ENCODE measurements around the gene OVOL2.
"Not testable (repeated sequence)": the region's sequence is repeated elsewhere in the genome, so short reads cannot be mapped to it uniquely, and the experiment has no call there.

OVOL2 gene

DNA sequence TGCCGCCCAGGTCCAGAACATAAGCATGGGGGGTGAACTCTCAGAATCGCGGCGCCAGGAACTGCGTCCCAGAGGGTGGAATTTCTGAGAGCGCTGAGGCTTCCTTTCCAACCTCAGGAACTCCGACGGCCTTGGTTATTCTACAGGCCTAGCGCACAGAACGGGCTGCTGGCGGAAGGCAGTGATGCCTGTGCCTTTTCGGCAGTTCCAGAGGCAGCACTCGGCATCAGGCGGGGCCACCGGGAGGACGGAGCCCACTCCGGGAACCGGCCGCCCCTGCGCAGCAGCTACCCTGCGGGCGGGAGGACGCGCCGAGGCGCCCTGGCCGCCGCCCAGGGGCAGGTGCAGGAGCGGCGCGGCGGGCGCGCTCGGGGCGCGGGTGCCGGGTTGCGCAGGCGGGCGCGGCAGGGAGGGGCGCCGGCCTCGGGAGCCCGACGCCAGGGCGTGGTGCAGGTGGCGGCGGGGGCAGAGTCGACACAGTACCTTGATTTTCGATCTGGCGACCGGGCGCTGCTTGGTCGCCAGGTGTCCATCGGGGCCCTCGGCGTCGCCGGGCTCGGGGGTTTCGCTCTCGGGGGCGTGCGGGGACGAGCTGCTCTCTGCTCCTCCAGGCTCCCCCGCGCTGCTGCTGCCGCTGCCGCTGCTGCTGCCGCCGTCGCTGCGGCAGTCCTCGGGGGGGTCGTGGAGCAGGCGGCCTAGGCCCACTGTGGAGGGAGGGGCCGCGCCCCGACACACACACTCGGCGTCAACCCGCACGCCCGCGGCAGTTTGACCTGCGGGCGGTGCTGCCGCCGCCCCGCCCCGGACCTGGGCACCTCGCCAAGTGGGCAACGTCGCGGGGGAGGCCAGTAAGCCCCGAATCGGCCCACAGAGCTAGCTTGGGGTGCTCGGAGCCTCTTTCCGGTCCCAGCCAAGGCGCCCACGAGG is 1.3 kb downstream of the OVOL2 start:
- no peak for DNase-seq

DNA sequence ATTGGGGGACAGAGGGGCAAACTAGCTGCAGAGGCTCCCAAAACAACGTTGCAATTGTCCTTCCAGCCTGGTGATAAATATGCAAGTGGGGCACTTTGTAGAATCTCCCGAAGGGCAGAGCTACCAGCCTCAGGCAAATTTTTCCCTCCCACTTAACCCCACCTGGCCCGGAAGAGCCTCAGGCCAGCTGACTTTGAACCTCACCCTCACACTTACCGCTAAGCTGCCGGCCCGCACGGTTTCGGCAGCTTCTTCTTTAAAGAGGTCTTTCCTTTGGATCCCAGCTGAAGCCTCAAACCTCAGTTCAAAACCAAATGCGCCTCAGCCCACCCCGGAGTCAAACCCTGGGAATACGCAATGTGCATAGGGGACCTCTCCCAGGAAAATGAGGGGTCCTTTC is 2.5 kb downstream of the OVOL2 start:
- DNase-seq, result no peak

DNA sequence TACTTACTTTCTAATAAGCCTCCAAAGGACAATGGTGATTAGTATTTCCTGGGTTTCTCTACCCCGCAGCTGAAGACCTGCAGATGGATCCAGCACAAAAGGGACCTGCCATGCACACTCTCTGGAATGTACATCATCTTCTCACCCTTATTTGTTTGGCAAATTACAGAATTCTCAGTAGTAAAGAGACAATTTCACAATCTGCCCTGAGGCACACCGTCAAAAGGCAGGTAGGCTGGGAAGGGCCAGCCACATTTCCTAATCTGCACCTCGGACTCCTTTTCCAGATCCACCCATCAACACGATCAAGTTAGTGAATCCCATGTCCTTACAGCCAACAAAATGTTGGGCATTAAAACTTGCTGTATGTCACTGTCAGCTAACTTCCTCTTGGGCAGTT is 4.9 kb downstream of the OVOL2 start:
- DNase-seq, result no peak

DNA sequence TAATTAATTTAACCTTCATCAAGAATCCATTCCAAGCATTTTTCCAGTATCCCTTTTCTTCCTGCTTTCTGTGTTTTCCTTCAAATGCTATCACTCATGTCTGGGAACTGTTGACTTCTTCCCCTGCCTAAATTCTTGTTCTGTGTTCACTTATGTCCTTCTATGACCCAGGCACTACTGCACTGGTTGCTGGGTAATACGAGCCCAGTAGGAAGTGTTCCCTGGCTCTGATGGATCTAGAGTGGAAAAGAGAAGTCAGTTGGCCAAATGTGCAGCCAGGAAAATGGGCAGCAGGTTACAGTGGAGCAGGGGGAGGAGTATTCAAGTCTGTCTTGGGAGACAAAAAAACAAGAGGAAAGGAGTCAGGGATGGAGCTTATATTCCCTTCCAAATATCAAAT is 7.1 kb downstream of the OVOL2 start:
- DNase-seq, result no peak

DNA sequence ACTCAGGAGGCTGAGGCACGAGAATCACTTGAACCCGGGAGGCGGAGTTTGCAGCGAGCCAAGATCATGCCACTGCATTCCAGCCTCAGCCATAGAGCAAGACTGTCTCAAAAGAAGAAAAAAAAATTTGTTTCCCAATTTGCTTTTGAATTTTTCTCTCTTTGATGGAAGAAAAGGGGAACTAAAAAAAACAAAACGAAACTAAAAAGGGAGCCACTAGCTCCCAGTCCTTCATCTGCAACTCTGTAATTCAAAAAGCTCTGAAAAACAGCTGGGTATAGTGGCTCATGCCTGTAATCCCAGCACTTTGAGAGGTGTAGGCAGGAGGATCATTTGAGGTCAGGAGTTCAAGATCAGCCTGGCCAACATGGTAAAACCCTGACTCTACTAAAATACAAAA is 9.5 kb downstream of the OVOL2 start:
- no peak for DNase-seq

DNA sequence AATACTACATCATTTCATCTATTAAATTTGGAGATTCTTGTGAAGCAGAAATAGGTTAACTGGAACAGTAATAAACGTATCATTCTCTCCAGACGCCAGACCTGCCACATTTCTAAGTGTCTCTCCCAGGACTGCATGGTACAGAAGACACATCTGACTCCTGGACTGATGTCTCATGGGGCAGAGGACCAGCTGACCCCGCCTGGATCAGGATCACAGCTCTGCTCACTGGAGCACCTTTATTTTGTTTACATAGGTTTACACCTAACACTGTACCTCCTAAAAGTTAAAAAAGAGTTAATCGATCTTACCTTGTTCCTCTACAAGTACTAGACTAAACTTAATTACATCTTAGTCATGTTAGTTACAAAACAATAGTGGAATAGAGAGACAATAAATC is 11.2 kb downstream of the OVOL2 start:
- no peak for DNase-seq

DNA sequence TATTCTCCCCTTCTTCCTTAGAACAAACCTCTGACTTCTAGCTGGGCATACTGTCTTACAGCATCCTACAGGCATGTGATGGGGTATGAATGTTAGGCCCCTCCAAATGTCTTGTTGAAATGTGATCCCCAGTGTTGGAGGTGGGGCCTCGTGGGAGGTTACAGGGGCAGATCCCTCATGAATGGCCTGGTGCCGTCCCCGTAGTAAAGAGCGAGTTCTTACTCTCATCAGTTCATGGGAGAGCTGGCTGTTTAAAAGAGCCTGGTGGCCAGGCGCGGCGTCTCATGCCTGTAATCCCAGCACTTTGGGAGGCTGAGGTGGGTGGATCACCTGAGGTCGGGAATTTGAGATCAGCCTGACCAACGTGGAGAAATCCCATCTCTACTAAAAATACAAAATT is 15.5 kb downstream of the OVOL2 start:
- DNase-seq, result no peak

DNA sequence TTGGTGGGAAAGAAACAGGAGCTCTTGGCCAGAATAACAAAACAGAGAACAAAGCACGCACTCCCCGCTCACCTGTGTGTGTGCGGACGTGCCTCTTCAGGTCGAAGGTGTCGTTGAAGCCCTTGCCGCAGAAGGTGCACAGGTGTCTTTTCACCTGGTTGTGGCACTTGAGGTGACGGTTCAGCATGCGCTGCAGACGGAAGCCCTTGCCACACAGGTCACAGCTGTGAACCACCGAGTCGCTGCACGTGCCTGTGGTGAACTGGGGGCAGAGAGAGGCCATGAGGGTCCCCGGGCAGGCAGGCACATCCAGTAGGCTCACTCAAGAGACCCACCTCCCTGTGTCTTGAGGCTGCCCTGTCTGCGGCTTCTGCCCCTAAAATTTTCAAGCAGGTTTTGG is 16.3 kb downstream of the OVOL2 start:
- DNase-seq, result no peak

DNA sequence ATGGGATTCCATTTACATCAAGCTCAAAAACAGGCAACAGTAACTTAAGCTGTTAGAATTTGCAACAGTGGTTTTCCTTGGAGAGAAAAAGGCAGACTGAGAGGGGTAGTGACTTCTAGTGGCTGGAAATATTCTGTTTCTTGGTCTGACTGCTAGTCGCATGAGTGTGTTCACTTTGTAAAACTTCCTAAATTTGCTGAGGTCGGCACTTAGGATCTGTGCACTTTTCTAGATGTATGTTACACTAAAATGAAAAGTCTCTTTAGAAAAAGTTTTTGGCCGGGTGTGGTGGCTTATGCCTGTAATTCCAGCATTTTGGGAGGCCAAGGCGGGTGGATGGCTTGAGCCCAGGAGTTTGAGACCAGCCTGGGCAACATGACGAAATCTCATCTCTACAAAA is 18.7 kb downstream of the OVOL2 start:
- DNase-seq, result no peak

DNA sequence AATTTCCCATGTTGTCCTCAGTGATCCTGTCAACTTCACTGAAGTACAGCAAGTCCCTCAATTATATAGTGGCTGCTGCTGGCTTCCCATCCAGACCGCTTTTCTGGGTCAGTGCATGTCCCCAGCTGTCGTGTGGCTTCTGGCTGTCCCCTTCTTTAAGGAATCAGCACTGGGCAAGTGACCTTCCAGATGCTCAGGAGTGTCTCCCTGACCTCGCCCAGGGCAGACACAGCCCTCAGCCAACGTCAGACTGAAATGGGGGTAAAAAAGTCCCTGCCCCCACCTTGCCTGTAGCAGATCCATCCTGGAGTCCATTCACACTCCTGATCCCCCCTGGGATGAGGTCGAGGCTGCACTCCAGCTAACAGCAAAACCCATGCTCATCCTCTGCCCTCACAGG is 23.7 kb downstream of the OVOL2 start:
- no peak for DNase-seq

DNA sequence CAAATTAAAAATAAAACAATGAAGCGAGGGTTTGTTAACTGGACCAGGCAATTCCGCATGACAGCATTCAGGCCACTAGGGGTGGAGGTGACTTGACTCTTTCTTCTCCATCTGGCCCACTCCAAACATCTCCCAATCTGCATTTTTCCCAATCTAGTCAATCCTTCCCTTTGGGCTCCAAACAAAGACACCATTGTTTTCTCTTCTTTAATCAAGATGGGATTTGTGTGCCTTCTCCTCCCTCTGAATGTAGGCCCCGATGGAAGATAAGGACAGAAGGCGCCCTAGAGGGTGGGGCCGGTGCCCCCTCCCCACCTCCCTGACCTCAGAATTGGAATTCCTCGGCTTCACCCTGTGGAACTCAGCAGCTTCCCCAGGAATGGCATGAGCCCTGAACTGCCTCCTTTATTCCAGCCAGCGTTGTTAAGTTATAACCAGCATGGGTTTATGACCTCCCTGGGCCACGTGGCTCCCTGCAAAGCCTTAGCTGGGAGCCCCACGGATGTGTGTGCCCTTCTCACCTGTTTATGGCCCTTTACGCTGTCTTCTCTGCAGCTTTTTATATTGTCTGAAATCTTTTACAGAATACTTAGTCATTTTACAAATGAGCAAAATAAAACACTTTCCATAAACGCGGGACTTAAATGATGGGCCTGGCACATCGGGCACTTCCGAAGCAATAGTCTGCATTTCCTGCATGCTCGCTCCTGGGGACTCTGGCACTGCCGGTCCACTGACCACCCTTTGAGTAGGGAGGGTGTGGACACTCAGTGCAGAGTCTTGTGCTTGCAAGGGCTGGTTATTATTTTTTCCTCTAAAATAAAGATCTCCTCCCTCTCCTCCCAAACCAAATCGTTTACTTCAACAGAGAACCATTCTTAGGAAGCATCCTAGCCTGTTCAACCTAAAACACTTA is 24.5 kb downstream of the OVOL2 start:
- no peak for DNase-seq

DNA sequence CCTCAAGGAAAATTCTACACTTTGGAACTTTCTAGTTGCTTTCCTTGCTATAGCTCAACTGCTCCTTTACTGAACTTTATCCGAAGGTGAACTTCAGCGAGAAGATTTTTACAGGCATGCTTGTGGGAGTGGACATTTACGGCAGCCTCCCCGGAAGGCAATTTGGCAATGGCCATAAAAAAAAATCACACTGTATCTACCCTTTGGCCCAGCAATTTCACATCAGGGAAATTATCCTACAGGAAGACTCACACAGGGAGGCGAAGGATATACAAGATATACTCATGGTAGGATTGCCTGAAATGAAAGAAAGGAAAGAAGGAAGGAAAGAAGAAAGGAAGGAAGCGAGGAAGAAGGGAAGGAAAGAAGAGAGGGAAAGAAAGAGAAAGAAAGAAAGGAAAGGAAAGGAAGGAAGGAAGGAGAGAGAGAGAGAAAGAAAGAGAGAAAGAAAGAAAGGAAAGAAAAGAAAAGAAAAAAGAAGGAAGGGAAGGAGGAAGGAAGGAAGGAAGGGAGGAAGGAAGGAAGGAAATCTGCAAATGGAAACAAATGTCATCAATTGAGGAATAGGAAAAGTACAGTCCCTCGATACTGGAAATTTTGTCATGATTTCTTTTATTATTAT is 25.7 kb downstream of the OVOL2 start:
- no peak for DNase-seq

DNA sequence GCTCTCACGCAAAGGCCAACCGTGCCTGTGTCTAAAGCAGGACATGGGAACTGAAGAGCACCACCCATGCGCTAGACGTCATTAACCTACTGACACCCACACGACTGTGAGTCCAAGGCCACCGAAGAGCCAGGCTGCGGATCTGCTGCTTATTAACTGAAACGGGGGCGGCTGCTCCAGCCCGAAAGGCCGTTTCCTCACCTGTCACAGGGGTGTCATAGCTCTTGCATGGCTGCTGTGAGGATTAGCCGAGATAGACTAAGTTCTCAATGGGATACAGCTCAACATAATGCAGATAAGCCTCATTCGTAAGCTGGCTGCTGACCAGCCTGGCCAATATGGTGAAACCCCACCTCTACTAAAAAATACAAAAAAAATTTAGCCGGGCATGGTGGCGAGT is 26.7 kb downstream of the OVOL2 start:
- no peak for DNase-seq

DNA sequence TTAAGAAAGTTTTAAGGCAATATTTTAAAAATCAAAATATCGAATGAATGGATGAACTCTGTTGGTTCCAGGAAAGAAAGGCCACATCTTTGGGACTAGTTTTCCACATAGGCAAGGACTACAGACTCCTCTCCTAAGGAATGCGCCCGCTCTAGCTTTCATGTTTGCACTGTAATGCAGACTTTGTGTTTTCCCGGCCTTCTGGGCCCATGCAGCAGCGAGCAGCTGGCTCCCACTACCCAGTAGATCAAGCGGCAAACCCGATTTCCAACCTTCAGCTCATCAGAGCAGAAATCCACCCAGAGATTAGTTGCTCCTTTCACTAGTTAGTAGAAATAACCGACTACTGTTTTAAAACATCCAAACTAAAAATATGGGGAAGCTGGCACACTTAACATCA is 27.7 kb downstream of the OVOL2 start:
- no peak for DNase-seq

DNA sequence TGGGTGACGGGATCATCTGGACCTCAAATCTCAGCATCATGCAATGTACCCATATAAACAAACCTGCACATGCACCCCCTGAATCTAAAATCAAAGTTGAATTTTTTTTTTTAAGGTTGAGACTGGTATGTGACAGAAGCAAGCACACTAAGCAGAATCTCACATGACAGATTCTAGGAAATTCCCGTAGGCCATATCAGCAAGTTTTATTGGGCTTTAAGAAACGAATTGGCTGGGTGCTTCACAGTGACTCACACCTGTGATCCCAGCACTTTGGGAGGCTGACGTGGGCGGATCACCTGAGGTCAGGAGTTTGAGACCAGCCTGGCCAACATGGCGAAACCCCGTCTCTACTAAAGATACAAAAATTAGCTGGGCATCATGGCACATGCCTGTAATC is 30.7 kb downstream of the OVOL2 start:
- DNase-seq, result not testable (repeated sequence)

DNA sequence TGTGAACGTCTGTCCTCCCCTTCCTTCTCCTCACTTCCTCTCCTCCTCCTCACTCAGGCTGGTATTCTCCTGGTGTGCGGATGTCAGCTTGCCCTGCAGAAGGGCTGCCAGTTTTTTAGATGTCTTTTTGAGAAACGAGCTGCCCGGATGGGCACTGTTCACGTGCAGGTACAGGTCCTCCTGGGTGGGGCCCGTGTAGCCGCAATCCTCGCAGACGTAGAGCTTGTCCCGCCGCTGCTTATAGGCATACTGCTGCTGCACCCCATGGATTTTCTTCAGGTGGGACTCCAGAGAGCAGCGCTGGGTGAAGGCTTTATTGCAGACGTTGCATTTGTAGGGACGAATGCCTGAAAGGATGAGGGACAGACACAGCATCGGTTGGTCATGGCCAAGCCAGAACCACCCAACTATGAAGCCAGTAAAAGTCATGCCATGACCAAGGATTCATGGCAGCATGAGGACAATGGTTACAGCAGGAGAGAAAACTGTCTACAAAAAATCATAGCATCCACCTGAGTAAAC is 33.0 kb downstream of the OVOL2 start:
- DNase-seq, result no peak

DNA sequence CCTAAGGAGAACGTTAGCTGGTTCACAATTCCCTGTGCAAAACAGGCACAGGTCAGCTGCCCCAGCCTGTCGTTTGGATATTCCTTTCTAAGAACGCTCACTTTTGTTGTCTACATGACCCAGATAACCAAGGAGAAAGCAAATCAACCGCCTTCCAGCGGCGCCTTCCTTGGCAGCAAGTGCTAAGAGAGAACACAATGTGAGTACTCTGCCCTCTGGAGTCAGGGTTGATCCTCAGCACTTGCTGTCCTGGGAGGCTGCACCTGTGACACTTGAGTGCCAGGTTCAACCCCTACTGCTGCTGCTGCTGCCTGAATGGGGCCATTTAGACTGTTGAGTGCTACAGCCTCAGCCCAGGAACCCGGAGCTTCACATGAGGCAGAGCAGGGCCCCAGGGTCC is 36.8 kb downstream of the OVOL2 start:
- no peak for DNase-seq

DNA sequence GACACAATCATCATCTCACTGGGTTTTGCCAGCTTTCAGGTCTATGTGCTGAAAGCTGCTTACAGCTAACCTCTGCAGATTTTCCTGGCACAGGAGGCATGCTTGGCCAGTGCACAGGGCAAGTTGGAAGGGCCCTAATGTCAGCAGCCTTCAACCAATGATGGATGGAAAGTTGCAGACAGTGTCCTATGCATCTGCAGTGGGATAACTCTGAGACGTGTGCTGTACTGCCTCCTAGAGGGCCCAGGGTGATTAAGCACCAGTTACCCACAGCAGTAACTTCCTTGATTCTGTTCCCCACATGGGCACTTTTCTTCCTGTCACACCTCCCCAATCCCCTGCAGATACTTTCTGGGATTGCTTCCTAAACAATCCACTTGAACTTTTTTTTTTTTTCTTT is 38.6 kb downstream of the OVOL2 start:
- no peak for DNase-seq

DNA sequence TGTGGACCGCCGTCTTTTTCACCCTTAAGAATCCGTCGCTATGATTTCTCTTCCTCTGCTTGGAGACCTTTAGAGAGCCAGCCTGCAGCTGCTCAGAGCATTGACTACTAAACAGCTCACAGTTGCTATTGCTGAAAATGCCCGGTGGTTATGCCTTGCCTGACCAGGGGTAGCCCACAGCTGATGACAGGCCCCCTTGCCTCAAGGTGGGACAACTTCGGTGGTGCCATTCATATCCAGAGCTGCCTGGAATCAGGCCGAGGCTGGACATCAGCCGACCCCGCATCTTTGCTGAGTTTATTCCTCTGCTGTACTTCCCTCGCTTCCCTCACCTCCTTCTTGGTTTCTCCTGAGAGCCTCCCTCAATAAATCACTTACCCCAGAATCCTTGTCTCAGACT is 39.6 kb downstream of the OVOL2 start:
- DNase-seq, result no peak

DNA sequence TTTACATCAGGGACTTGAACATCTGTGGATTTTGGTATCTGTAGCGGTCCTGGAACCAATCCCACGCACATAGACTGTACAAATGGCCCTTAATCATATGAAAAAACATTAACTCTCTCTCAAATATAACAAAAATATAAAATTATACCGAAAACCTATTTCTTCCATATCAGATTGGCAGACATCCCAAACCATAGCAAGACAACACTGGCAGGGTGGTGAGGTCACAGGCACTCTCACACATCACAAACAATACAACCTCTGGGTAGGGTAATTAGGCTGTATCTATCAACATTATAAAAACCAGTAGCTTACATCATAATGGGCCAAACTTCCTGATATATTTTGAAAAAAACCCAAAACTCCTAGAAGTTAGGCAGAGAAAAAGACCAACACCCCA is 40.9 kb downstream of the OVOL2 start:
- DNase-seq, result no peak

DNA sequence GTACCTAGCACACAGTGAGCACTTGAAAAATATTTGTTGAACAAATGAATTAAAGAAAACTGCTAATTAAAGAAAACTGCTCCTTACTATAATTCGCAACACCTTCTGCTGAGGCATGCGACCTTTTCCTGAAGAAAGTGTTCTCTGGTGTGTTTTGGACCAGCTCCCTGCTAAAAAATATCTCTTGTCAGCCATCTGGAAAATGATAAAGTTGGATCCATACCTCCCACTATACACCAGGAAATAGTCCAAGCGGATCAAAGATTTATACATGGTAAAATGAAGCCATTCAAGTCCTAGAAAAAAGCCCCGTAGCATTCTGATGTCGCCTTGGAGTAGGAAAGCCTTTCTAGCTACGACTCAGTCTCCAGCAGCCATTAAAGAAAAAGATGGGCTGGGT is 43.3 kb downstream of the OVOL2 start:
- no peak for DNase-seq

DNA sequence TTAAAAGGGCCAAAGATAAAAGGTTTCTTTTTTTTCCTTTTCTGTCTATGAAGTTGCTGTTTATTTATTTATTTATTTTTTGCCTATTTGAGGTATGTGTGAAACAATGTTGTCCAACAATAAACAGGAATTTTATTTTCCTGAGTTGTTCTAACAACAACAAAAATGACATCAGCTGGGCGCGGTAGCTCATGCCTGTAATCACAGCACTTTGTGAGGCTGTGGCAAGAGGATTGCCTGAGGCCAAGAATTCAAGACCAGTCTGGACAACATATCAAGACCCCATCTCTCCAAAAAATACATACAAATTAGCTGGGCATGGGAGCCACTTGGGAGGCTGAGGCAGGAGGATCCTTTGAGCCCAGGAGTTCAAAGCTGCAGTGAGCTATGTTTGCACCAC is 44.8 kb downstream of the OVOL2 start:
- no peak for DNase-seq

DNA sequence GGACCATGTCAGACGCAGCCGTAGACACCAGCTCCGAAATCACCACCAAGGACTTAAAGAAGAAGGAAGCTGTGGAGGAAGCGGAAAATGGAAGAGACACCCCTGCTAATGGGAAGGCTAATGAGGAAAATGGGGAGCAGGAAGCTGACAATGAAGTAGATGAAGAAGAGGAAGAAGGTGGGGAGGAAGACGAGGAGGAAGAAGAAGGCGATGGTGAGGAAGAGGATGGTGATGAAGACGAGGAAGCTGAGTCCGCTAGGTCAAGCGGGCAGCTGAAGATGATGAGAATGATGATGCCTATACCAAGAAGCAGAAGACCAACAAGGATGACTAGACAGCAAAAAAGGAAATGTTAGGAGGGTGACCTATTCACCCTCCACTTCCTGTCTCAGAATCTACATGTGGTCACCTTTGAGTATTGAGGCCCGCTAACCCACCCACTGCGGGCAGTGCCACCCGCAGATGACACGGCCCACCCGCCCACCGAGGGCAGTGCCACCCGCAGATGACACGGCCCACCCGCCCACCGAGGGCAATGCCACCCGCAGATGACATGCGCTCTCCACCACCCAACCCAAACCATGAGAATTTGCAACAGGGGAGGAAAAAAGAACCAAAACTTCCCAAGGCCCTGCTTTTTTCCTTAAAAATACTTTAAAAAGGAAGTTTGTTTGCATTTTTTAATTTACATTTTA is 45.6 kb downstream of the OVOL2 start:
- no peak for DNase-seq

Data from activated CD4-positive, alpha-beta T cell treated with anti-CD3 and anti-CD28 coated beads, Interleukin-2, amount 50 U/mL, for 1 hour (primary cell).